Lower leg skin (tissue), 4 donors: ENCODE measurements around the gene KCNJ10. TPM values are rescaled to one million over a fixed set of nuclear protein-coding genes. Genes with fewer than 3 reads are reported as not detected.

Source experiments
- DNase-seq, 2 donors: peaks; one replicate each; pipeline ENCODE4 v3.0.0-alpha.2; 2019; ENCODE audit warnings: low spot score in 2 of 2
- H3K4me3 ChIP-seq: fragments of 200-600 bp; sonication (generic); 2 replicates; pipeline ENCODE4 v1.5.1; 2017; ENCODE audit warnings: mild to moderate bottlenecking, low read depth; ENCODE audit not compliant: poor library complexity, severe bottlenecking
- POLR2A ChIP-seq, 2 donors: fragments of 450-650 bp; IDR thresholded peaks; one replicate each; pipeline ENCODE4 v1.6.1; 2016 to 2017; ENCODE audit warnings: antibody characterized with exemption in 2 of 2, mild to moderate bottlenecking in 1 of 2, moderate library complexity in 1 of 2
- WGBS, 2 donors: methylation state at CpG; one replicate each; pipeline ENCODE4 v1.1.5; 2018; 5-methylcytosine and 5-hydroxymethylcytosine counted together
- intact Hi-C: fragments of 100-400 bp; cut with DNase I; formaldehyde crosslinking; loops from one replicate; pipeline ENCODE4 v1.15.0; 2023; ENCODE audit warnings: low total_unique reads
- total RNA-seq, 4 donors: library from RNA; depleted of rRNA; stranded (reverse); fragments of >200 nt; gene quantifications; one replicate each; pipeline ENCODE4 v1.1.0, GENCODE V29; 2016
- TF ChIP-seq, protein P1 (sequence below), 3 donors: fragments of 450-650 bp; IDR thresholded peaks; one replicate each; pipeline ENCODE4 v1.5.1; 2016; ENCODE audit warnings: antibody characterized with exemption in 3 of 3, mild to moderate bottlenecking in 3 of 3, moderate library complexity in 2 of 3

Gene KCNJ10
- total RNA-seq, 4 donors from 2014 or later = not detected

DNA sequence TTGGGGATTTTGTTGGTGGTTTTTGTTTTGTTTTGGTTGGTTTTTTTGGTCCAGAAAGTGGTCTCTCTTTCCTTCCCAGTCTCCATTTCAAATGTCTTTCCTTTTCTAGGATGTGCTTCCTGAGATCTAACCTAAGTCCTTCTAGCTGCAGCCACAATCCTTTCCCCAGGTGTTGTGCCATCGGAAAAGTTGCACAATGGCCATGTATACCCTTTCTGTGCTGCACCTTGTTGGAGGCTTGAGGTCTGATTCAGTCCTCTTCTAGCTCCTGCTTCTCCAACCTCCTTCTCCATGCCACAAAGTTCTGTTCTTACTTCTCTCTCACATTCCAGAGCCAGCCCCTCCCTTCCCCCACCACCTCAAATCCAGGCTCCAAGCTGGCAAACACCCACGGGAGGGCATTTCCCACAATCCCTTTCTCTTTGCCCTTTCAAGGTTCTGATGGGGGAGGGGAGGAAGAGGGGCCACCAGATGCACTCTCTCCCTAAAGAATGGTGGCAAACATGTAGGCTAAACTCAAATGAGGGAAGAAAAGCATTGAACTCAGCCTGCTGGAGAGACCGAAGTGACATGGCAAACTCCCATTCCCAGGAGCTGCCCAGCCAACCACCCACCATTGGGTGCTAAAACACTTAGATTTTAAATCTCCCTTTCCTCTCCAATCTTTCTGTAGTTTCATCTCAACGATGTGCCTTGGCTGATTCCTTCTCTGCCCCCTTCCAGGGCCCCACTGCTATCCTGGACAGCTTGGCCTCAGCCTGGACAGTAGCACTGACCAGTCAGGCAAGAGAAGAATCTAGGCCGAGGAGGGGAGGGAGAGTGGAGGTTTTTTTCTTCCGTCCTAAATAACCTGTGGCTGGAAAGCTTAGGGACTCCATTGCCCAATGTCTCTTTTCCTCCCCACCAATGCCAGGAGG lies 2.9 kb downstream of the KCNJ10 start:
- 72 to 73% methylated on average over 6 of the region's 6 CpGs for WGBS, 2 donors
- intact Hi-C loops = no loop called here
- no peak for TF ChIP-seq POLR2A (IDR thresholded peaks at IDR 0.05)
- TF ChIP-seq, protein P1, sequence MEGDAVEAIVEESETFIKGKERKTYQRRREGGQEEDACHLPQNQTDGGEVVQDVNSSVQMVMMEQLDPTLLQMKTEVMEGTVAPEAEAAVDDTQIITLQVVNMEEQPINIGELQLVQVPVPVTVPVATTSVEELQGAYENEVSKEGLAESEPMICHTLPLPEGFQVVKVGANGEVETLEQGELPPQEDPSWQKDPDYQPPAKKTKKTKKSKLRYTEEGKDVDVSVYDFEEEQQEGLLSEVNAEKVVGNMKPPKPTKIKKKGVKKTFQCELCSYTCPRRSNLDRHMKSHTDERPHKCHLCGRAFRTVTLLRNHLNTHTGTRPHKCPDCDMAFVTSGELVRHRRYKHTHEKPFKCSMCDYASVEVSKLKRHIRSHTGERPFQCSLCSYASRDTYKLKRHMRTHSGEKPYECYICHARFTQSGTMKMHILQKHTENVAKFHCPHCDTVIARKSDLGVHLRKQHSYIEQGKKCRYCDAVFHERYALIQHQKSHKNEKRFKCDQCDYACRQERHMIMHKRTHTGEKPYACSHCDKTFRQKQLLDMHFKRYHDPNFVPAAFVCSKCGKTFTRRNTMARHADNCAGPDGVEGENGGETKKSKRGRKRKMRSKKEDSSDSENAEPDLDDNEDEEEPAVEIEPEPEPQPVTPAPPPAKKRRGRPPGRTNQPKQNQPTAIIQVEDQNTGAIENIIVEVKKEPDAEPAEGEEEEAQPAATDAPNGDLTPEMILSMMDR (IDR thresholded peaks at IDR 0.05) = no peak
- DNase-seq = no peak
- H3K4me3 ChIP-seq = no peak overlapping the region

DNA sequence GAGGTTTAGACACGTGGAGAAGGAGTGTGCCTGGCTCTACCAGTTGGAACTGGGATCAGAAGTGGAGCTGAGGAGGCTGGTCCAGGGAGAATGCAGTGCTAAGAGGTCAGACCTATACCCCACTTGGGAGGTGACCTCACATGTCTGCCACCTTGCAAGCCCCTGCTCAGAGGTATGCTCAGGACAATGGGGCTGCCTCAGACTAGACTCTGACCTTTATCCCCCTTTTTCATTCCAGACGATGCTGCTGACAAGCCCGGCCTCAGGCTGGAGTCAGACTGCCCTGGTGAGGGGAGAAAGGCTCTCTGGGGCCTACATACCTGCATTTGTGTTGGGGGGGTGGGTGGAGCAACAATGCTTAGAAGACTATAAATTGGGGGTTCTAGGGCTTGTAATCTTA lies 5.2 kb downstream of the KCNJ10 start:
- DNase-seq = no peak
- WGBS, 2 donors = 59 to 77% methylated on average over 3 of the region's 3 CpGs

DNA sequence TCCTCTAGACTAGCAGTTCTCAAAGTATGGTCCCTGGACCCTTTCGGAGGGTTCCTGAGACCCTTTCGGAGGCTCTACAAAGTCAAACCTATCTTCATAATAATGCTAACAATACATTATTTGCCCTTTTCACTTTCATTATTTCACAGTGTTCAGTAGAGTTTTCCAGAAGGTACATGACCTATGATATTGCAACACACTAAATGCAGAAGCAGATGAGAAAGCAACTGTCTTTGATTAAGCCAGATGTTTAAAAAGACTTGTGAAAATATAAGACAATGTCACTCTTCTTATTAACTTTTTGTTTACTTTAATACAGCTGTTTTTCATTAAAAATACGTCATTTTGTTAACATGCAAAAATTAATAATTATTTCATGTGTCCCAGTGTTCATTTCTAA lies 5.8 kb downstream of the KCNJ10 start:
- H3K4me3 ChIP-seq = no peak overlapping the region
- peak in 1 of 2 donors; percentile 7 for DNase-seq
- intact Hi-C loops = no loop called here
- WGBS, 2 donors = 78 to 82% methylated on average over 3 of the region's 3 CpGs
- TF ChIP-seq, protein P1 (IDR thresholded peaks at IDR 0.05) = no peak
- no peak for TF ChIP-seq POLR2A (IDR thresholded peaks at IDR 0.05)

More for the DNA sequence above, 5.2 kb downstream of the KCNJ10 start:
- no peak overlapping the region for H3K4me3 ChIP-seq
- TF ChIP-seq, protein P1 (IDR thresholded peaks at IDR 0.05) = no peak
- no peak for TF ChIP-seq POLR2A (IDR thresholded peaks at IDR 0.05)
- intact Hi-C loops = no loop called here

DNA sequence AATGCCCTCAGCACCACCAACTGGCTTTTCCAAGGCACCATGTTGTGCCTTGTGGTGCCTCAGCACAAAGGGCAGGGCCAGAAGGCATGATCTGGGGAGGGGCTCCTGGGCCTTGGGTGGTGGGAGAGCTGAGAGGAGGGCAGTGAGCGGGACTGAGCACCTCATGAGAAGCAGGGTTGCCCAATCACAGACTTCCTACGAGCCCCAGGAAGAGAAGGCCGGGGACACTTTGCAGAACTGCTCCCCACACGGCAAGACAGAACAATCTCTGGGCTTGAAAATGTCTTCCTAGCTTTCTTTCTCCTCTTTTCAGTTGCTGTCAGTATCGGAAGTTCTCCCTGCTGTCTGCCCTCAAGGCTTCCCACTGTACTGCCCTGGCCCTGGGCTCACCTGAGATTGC lies 6.8 kb downstream of the KCNJ10 start:
- intact Hi-C loops = no loop called here
- 85 to 96% methylated on average over 5 of the region's 5 CpGs for WGBS, 2 donors
- TF ChIP-seq, protein P1 (IDR thresholded peaks at IDR 0.05) = no peak
- TF ChIP-seq POLR2A (IDR thresholded peaks at IDR 0.05) = no peak
- DNase-seq = no peak
- no peak overlapping the region for H3K4me3 ChIP-seq

DNA sequence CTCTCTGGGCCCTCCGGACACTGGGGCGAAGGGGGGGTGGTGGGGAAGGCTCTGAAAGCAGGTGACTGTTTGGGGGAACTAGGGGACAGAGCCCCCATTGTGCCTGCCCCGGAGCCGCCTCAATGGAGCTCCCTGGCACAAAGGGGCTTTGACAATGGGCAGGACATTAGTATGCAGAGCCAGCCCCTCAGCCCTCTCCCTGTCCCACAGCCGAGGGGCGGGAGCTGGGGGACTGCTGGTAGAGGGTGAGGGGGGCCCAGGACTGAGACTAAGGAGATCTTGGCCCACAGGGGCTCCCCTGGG lies 7.8 kb downstream of the KCNJ10 start:
- 79 to 90% methylated on average over 3 to 6 of the region's 6 CpGs for WGBS, 2 donors
- H3K4me3 ChIP-seq = no peak overlapping the region
- DNase-seq = no peak
- intact Hi-C loops = no loop called here
- TF ChIP-seq, protein P1 (IDR thresholded peaks at IDR 0.05) = no peak
- no peak for TF ChIP-seq POLR2A (IDR thresholded peaks at IDR 0.05)
